ENCODE results near the gene RPTOR.

Gene RPTOR

GRCh38 chr17:80727409-80727755 lies 182.7 kb downstream of the RPTOR start:
- TF ChIP-seq CTCF (IDR thresholded peaks at IDR 0.05) = no peak
- DNase-seq (ENCODE audit: low spot score) = no peak
- no peak overlapping the region for H3K27ac ChIP-seq
- no peak overlapping the region for H3K4me3 ChIP-seq

- DNase-seq (ENCODE audit: low spot score) = no peak
- no peak for TF ChIP-seq CTCF (IDR thresholded peaks at IDR 0.05)
- Histone ChIP-seq H3K4me3 (no peak overlapping the region), H3K27ac (no peak overlapping the region)
Observed at GRCh38 chr17:80729016-80729415, 184.4 kb downstream of the RPTOR start.

- DNase-seq (ENCODE audit: low spot score) = no peak
- Histone ChIP-seq H3K27ac (no peak overlapping the region), H3K4me3 (no peak overlapping the region)
- no peak for TF ChIP-seq CTCF (IDR thresholded peaks at IDR 0.05)
Observed at GRCh38 chr17:80729761-80730160, 185.1 kb downstream of the RPTOR start.

GRCh38 chr17:80730739-80731138 lies 186.1 kb downstream of the RPTOR start:
- H3K27ac ChIP-seq = no peak overlapping the region
- no peak for TF ChIP-seq CTCF (IDR thresholded peaks at IDR 0.05)
- no peak for DNase-seq (ENCODE audit: low spot score)
- H3K4me3 ChIP-seq = no peak overlapping the region

- no peak for DNase-seq (ENCODE audit: low spot score)
- no peak overlapping the region for H3K27ac ChIP-seq
- TF ChIP-seq CTCF (IDR thresholded peaks at IDR 0.05) = no peak
- H3K4me3 ChIP-seq = no peak overlapping the region
Observed at GRCh38 chr17:80731323-80731722, 186.7 kb downstream of the RPTOR start.

- Histone ChIP-seq H3K4me3 (no peak overlapping the region), H3K27ac (no peak overlapping the region)
- no peak for TF ChIP-seq CTCF (IDR thresholded peaks at IDR 0.05)
- DNase-seq (ENCODE audit: low spot score) = no peak
Observed at GRCh38 chr17:80732268-80732667, 187.6 kb downstream of the RPTOR start.

- Histone ChIP-seq H3K27ac (no peak overlapping the region), H3K4me3 (no peak overlapping the region)
- no peak for DNase-seq (ENCODE audit: low spot score)
- no peak for TF ChIP-seq CTCF (IDR thresholded peaks at IDR 0.05)
Observed at GRCh38 chr17:80737106-80738019, 192.7 kb downstream of the RPTOR start.

Measured in coronary artery (tissue), 2 donors.